ENCODE results near the gene SRPX. TPM values are rescaled to one million over a fixed set of nuclear protein-coding genes. Genes with fewer than 3 reads are reported as not detected.

SRPX gene
- total RNA-seq, 1 donor from 2014 or later, result 1.8 TPM

- TF ChIP-seq CTCF (IDR thresholded peaks at IDR 0.05; ENCODE audit: unreplicated experiment), result no peak
- Mint-ChIP-seq H3K36me3 (ENCODE audit: insufficient read depth) (no peaks in the 10 kb centered on the region), H3K4me1 (ENCODE audit: low read depth) (no peaks in the 10 kb centered on the region), H3K4me3 (ENCODE audit: low read depth) (no peak overlapping the region), H3K27ac (no peak overlapping the region), H3K9me3 (ENCODE audit: low read depth) (peaks cover 14% of the 10 kb centered on the region), H3K27me3 (no peaks in the 10 kb centered on the region)
- DNase-seq (ENCODE audit: low spot score, unreplicated experiment), result no peak
These were observed 96.7 kb downstream of the SRPX start for GRCh38 chrX:38124000-38124399.

GRCh38 chrX:38117485-38117884 is 103.2 kb downstream of the SRPX start:
- no peaks in the 10 kb centered on the region for H3K27me3 Mint-ChIP-seq
- no peak for TF ChIP-seq CTCF (IDR thresholded peaks at IDR 0.05; ENCODE audit: unreplicated experiment)
- H3K27ac Mint-ChIP-seq, result no peak overlapping the region
- H3K4me1 Mint-ChIP-seq (ENCODE audit: low read depth), result no peaks in the 10 kb centered on the region
- H3K4me3 Mint-ChIP-seq (ENCODE audit: low read depth), result no peak overlapping the region
- no peak for DNase-seq (ENCODE audit: low spot score, unreplicated experiment)
- peaks cover 6% of the 10 kb centered on the region for H3K36me3 Mint-ChIP-seq (ENCODE audit: insufficient read depth)
- peaks cover 20% of the 10 kb centered on the region for H3K9me3 Mint-ChIP-seq (ENCODE audit: low read depth)

- Mint-ChIP-seq H3K9me3 (ENCODE audit: low read depth) (peaks cover 20% of the 10 kb centered on the region), H3K36me3 (ENCODE audit: insufficient read depth) (peaks cover 6% of the 10 kb centered on the region), H3K27ac (no peak overlapping the region), H3K4me3 (ENCODE audit: low read depth) (no peak overlapping the region), H3K4me1 (ENCODE audit: low read depth) (no peaks in the 10 kb centered on the region), H3K27me3 (no peaks in the 10 kb centered on the region)
- no peak for TF ChIP-seq CTCF (IDR thresholded peaks at IDR 0.05; ENCODE audit: unreplicated experiment)
- no peak for DNase-seq (ENCODE audit: low spot score, unreplicated experiment)
These were observed 104.0 kb downstream of the SRPX start for GRCh38 chrX:38116706-38117105.

GRCh38 chrX:38112566-38112965 is 108.1 kb downstream of the SRPX start:
- Mint-ChIP-seq H3K36me3 (ENCODE audit: insufficient read depth) (peaks cover 6% of the 10 kb centered on the region), H3K9me3 (ENCODE audit: low read depth) (peaks cover 30% of the 10 kb centered on the region), H3K27me3 (no peaks in the 10 kb centered on the region), H3K4me3 (ENCODE audit: low read depth) (no peak overlapping the region), H3K27ac (no peak overlapping the region), H3K4me1 (ENCODE audit: low read depth) (no peaks in the 10 kb centered on the region)
- TF ChIP-seq CTCF (IDR thresholded peaks at IDR 0.05; ENCODE audit: unreplicated experiment), result no peak
- no peak for DNase-seq (ENCODE audit: low spot score, unreplicated experiment)

- no peak overlapping the region for H3K27ac Mint-ChIP-seq
- no peak for TF ChIP-seq CTCF (IDR thresholded peaks at IDR 0.05; ENCODE audit: unreplicated experiment)
- H3K4me3 Mint-ChIP-seq (ENCODE audit: low read depth), result no peak overlapping the region
- no peak for DNase-seq (ENCODE audit: low spot score, unreplicated experiment)
- H3K9me3 Mint-ChIP-seq (ENCODE audit: low read depth), result peaks cover 30% of the 10 kb centered on the region
- H3K36me3 Mint-ChIP-seq (ENCODE audit: insufficient read depth), result peaks cover 6% of the 10 kb centered on the region
- H3K27me3 Mint-ChIP-seq, result no peaks in the 10 kb centered on the region
- peaks cover 2% of the 10 kb centered on the region for H3K4me1 Mint-ChIP-seq (ENCODE audit: low read depth)
These were observed 109.5 kb downstream of the SRPX start for GRCh38 chrX:38111196-38111595.

Data from progenitor cell of endocrine pancreas (in vitro differentiated cells).